ENCODE data around the gene JRKL.

- TF ChIP-seq CTCF (IDR thresholded peaks at IDR 0.05) (no peak), POLR2A (IDR thresholded peaks at IDR 0.05) (no peak)
These were observed 10.9 kb downstream of the JRKL start for GRCh38 chr11:96400697-96401096.
